Trophoblast cell (in vitro differentiated cells and primary cell): ENCODE results near the gene SLC39A12.

Experiments
- DNase-seq, 2 donors: peaks; one replicate each; pipeline ENCODE4 v3.0.0-alpha.2; 2016
- H2AFZ ChIP-seq: 2 replicates; pipeline ENCODE4 v1.6.1; 2013; ENCODE audit warnings: low read length, moderate library complexity, mild to moderate bottlenecking; ENCODE audit not compliant: insufficient read depth, poor library complexity
- H2AK5ac ChIP-seq: 2 replicates; pipeline ENCODE4 v1.6.1; 2013; ENCODE audit warnings: mild to moderate bottlenecking, low read length
- H2BK120ac ChIP-seq: 2 replicates; pipeline ENCODE4 v1.6.1; 2013; ENCODE audit warnings: low read length, mild to moderate bottlenecking, moderate library complexity; ENCODE audit not compliant: insufficient read depth, poor library complexity
- H2BK12ac ChIP-seq: 2 replicates; pipeline ENCODE4 v1.6.1; 2013; ENCODE audit warnings: mild to moderate bottlenecking, low read length, moderate library complexity
- H2BK5ac ChIP-seq: 2 replicates; pipeline ENCODE4 v1.6.1; 2013; ENCODE audit warnings: low read length, low read depth, moderate library complexity, mild to moderate bottlenecking; ENCODE audit not compliant: poor library complexity
- H3K14ac ChIP-seq: 2 replicates; pipeline ENCODE4 v1.6.1; 2013; ENCODE audit warnings: mild to moderate bottlenecking, low read length
- H3K18ac ChIP-seq: 2 replicates; pipeline ENCODE4 v1.6.1; 2013; ENCODE audit warnings: mild to moderate bottlenecking, low read length
- H3K23ac ChIP-seq: 2 replicates; pipeline ENCODE4 v1.6.1; 2013; ENCODE audit warnings: low read length
- H3K27ac ChIP-seq: 2 replicates; pipeline ENCODE4 v1.5.1; 2013; ENCODE audit warnings: low read depth, mild to moderate bottlenecking, inconsistent platforms, low read length, moderate library complexity
- H3K27me3 ChIP-seq: 2 replicates; pipeline ENCODE4 v1.6.1; 2013; ENCODE audit warnings: inconsistent platforms, mild to moderate bottlenecking, low read length, moderate library complexity; ENCODE audit not compliant: insufficient read depth
- H3K36me3 ChIP-seq, 2 experiments: 1 replicate in 1 of 2; 2 replicates in 1 of 2; pipeline ENCODE4 v1.6.1; 2013; ENCODE audit warnings: low read length in 2 of 2, mild to moderate bottlenecking in 2 of 2, moderate library complexity in 1 of 2; ENCODE audit not compliant: insufficient read depth in 2 of 2, control insufficient read depth in 1 of 2
- H3K4ac ChIP-seq: 2 replicates; pipeline ENCODE4 v1.6.1; 2013; ENCODE audit warnings: low read depth, mild to moderate bottlenecking, low read length, moderate library complexity
- H3K4me1 ChIP-seq, 2 experiments: 1 replicate in 1 of 2; 2 replicates in 1 of 2; pipeline ENCODE4 v1.6.1; 2013; ENCODE audit warnings: low read length in 2 of 2, mild to moderate bottlenecking in 2 of 2, moderate library complexity in 1 of 2; ENCODE audit not compliant: insufficient read depth in 2 of 2, control insufficient read depth in 1 of 2
- H3K4me2 ChIP-seq: 2 replicates; pipeline ENCODE4 v1.6.1; 2013; ENCODE audit warnings: inconsistent platforms, mild to moderate bottlenecking, low read length, moderate library complexity
- H3K4me3 ChIP-seq: 2 replicates; pipeline ENCODE4 v1.5.1; 2013; ENCODE audit warnings: mild to moderate bottlenecking, low read depth, low read length, inconsistent platforms
- H3K79me1 ChIP-seq: one replicate; pipeline ENCODE4 v1.6.1; 2013; ENCODE audit warnings: low read length
- H3K79me2 ChIP-seq: 2 replicates; pipeline ENCODE4 v1.6.1; 2013; ENCODE audit warnings: low read length, mild to moderate bottlenecking; ENCODE audit not compliant: control insufficient read depth, insufficient read depth, poor library complexity
- H3K9ac ChIP-seq: 2 replicates; pipeline ENCODE4 v1.6.1; 2013; ENCODE audit warnings: mild to moderate bottlenecking, low read length
- H3K9me3 ChIP-seq: 2 replicates; pipeline ENCODE4 v1.6.1; 2013; ENCODE audit warnings: low read depth, mild to moderate bottlenecking, control low read depth, inconsistent platforms, low read length; ENCODE audit not compliant: insufficient read depth
- H4K12ac ChIP-seq: 2 replicates; pipeline ENCODE4 v1.6.1; 2013; ENCODE audit warnings: low read depth, mild to moderate bottlenecking, low read length, moderate library complexity
- H4K8ac ChIP-seq: 2 replicates; pipeline ENCODE4 v1.6.1; 2013; ENCODE audit warnings: low read depth, mild to moderate bottlenecking, low read length, moderate library complexity
- H4K91ac ChIP-seq: one replicate; pipeline ENCODE4 v1.6.1; 2013; ENCODE audit warnings: low read depth, mild to moderate bottlenecking, low read length, moderate library complexity
- WGBS: extraction: QIAGEN DNeasy Blood & Tissue Kit; methylation state at CpG from one replicate; pipeline ENCODE4 v1.1.7; 2013; ENCODE audit warnings: missing lambda C conversion rate; ENCODE audit not compliant: insufficient read length, insufficient coverage; ENCODE audit errors: extremely low coverage; 5-methylcytosine and 5-hydroxymethylcytosine counted together

SLC39A12 gene

GRCh38 chr10:18071591-18071990 lies 119.9 kb downstream of the SLC39A12 start:
- Histone ChIP-seq H3K79me1 (no peaks in the 10 kb centered on the region), H3K4me1 (no peaks in the 10 kb centered on the region), H3K18ac (no peak overlapping the region), H3K23ac (no peak overlapping the region), H2AFZ (no peak overlapping the region), H3K4me2 (no peak overlapping the region), H3K4me3 (no peak overlapping the region), H3K14ac (no peak overlapping the region), H3K4ac (no peak overlapping the region), H2BK12ac (no peak overlapping the region), H4K12ac (no peak overlapping the region), H2BK120ac (no peak overlapping the region), H3K9ac (no peak overlapping the region), H3K9me3 (no peaks in the 10 kb centered on the region), H3K27ac (no peak overlapping the region), H3K79me2 (no peaks in the 10 kb centered on the region), H4K8ac (no peak overlapping the region), H3K36me3 (no peaks in the 10 kb centered on the region), H3K27me3 (no peaks in the 10 kb centered on the region), H4K91ac (no peak overlapping the region), H2AK5ac (no peak overlapping the region), H2BK5ac (no peak overlapping the region)
- WGBS, result no CpG with 5 or more reads among the region's 2 CpGs
- no peak for DNase-seq

- Histone ChIP-seq H2AK5ac (no peak overlapping the region), H3K4me3 (no peak overlapping the region)
Observed at GRCh38 chr10:18073314-18073713, 121.6 kb downstream of the SLC39A12 start.

GRCh38 chr10:18075881-18076280 lies 124.2 kb downstream of the SLC39A12 start:
- Histone ChIP-seq H2AFZ (no peak overlapping the region), H2BK5ac (no peak overlapping the region), H3K9ac (no peak overlapping the region), H3K18ac (no peak overlapping the region), H3K4me1 (no peaks in the 10 kb centered on the region), H3K27me3 (no peaks in the 10 kb centered on the region), H3K4ac (no peak overlapping the region), H3K36me3 (no peaks in the 10 kb centered on the region), H3K4me2 (no peak overlapping the region), H3K79me1 (no peaks in the 10 kb centered on the region), H2BK12ac (no peak overlapping the region), H4K91ac (no peak overlapping the region), H4K8ac (no peak overlapping the region), H4K12ac (no peak overlapping the region), H3K14ac (no peak overlapping the region), H3K9me3 (no peaks in the 10 kb centered on the region), H3K27ac (no peak overlapping the region), H3K23ac (no peak overlapping the region), H3K79me2 (no peaks in the 10 kb centered on the region), H2BK120ac (no peak overlapping the region), H3K4me3 (no peak overlapping the region), H2AK5ac (no peak overlapping the region)
- WGBS, result no CpG with 5 or more reads among the region's 3 CpGs
- DNase-seq, result no peak

More at GRCh38 chr10:18073314-18073713, 121.6 kb downstream of the SLC39A12 start:
- H3K9me3 ChIP-seq, result no peaks in the 10 kb centered on the region
- H3K79me1 ChIP-seq, result no peaks in the 10 kb centered on the region
- no peak overlapping the region for H3K4ac ChIP-seq
- H3K27me3 ChIP-seq, result no peaks in the 10 kb centered on the region
- H3K9ac ChIP-seq, result no peak overlapping the region
- H3K27ac ChIP-seq, result no peak overlapping the region
- H3K23ac ChIP-seq, result no peak overlapping the region
- no peak overlapping the region for H3K18ac ChIP-seq
- H3K14ac ChIP-seq, result no peak overlapping the region
- WGBS, result no CpG with 5 or more reads among the region's 3 CpGs
- H2BK12ac ChIP-seq, result no peak overlapping the region
- H4K12ac ChIP-seq, result no peak overlapping the region
- H3K79me2 ChIP-seq, result no peaks in the 10 kb centered on the region
- DNase-seq, result no peak
- H2AFZ ChIP-seq, result no peak overlapping the region
- H4K91ac ChIP-seq, result no peak overlapping the region
- no peak overlapping the region for H2BK5ac ChIP-seq
- H3K4me1 ChIP-seq, result no peaks in the 10 kb centered on the region
- H3K4me2 ChIP-seq, result no peak overlapping the region
- H3K36me3 ChIP-seq, result no peaks in the 10 kb centered on the region
- H4K8ac ChIP-seq, result no peak overlapping the region
- H2BK120ac ChIP-seq, result no peak overlapping the region

GRCh38 chr10:18079665-18080295 lies 128.1 kb downstream of the SLC39A12 start:
- Histone ChIP-seq H3K9ac (no peak overlapping the region), H3K9me3 (no peaks in the 10 kb centered on the region), H3K79me2 (no peaks in the 10 kb centered on the region), H3K27me3 (no peaks in the 10 kb centered on the region), H2BK120ac (no peak overlapping the region), H3K14ac (no peak overlapping the region), H3K23ac (no peak overlapping the region), H3K4ac (no peak overlapping the region), H3K18ac (no peak overlapping the region), H2AFZ (no peak overlapping the region), H4K91ac (no peak overlapping the region), H2BK5ac (no peak overlapping the region), H3K36me3 (no peaks in the 10 kb centered on the region), H2BK12ac (no peak overlapping the region), H3K79me1 (no peaks in the 10 kb centered on the region), H3K4me1 (no peaks in the 10 kb centered on the region), H3K27ac (no peak overlapping the region), H4K8ac (no peak overlapping the region), H3K4me2 (no peak overlapping the region), H4K12ac (no peak overlapping the region), H3K4me3 (no peak overlapping the region), H2AK5ac (no peak overlapping the region)
- WGBS, result no CpG with 5 or more reads among the region's 1 CpG
- DNase-seq, result no peak
